ENCODE data around the gene INTS6.

- TF ChIP-seq POLR2A (IDR thresholded peaks at IDR 0.05) (no peak), CTCF (IDR thresholded peaks at IDR 0.05) (no peak)
Measured at GRCh38 chr13:51481656-51482055, 28.8 kb upstream of the INTS6 start.
